WI38 (cell line): Measurements from ENCODE around the gene DNTTIP2.
A peak's percentile ranks its signal among the peaks of the same experiment; 100 is the strongest.
"Not testable (repeated sequence)": the region's sequence is repeated elsewhere in the genome, so short reads cannot be mapped to it uniquely, and the experiment has no call there.

ENCODE experiments used
- H3K4me3 ChIP-seq: 2 replicates; pipeline ENCODE4 v1.5.1; 2011; ENCODE audit warnings: low read depth, mild to moderate bottlenecking, control low read depth, low read length
- CTCF ChIP-seq: IDR thresholded peaks from 2 replicates; pipeline ENCODE4 v1.5.1; 2012; ENCODE audit warnings: low read depth, mild to moderate bottlenecking, control low read depth, low read length

The DNTTIP2 gene

DNA sequence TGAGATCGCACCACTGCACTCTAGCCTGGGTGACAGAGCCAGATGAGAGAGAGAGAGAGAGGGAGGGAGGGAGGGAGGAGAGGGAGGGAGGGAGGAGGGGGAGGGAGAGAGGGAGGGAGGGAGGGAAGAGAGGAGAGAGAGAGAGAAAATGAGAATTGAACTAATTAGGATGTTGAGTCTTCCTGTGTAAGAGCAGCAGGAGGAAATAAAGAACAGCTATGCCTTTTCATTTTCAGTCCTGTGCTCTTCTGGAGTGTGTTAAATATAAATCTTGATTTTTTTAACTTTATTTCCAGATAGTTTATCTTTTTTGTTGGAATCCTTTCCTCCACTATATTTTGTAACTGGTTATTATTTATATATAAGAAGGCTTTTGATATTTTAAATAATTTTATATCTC is 27.1 kb downstream of the DNTTIP2 start:
- no peak for TF ChIP-seq CTCF
- H3K4me3 ChIP-seq, result no peak overlapping the region

- no peak overlapping the region for H3K4me3 ChIP-seq
- no peak for TF ChIP-seq CTCF
Measured at GRCh38 chr1:93851327-93851712, 27.7 kb downstream of the DNTTIP2 start.

GRCh38 chr1:93850687-93851326 is 28.2 kb downstream of the DNTTIP2 start:
- TF ChIP-seq CTCF, result peak; percentile 38
- not testable (repeated sequence) for H3K4me3 ChIP-seq

GRCh38 chr1:93848350-93848883 is 30.6 kb downstream of the DNTTIP2 start:
- no peak for TF ChIP-seq CTCF
- H3K4me3 ChIP-seq, result peak overlapping the region; percentile 77

- H3K4me3 ChIP-seq, result peak overlapping the region; percentile 77
- TF ChIP-seq CTCF, result no peak
Measured at GRCh38 chr1:93847811-93848288, 31.2 kb downstream of the DNTTIP2 start.

GRCh38 chr1:93846992-93847810 is 31.8 kb downstream of the DNTTIP2 start:
- TF ChIP-seq CTCF, result no peak
- peak overlapping the region; percentile 77 for H3K4me3 ChIP-seq
